OCI-LY1 (cell line): ENCODE data around the gene RBMS1.

Source experiments
- H2AFZ ChIP-seq: fragments of 200-600 bp; sonication (generic), shearing (Covaris generic); 2 replicates; pipeline ENCODE4 v1.6.0; 2014; ENCODE audit warnings: antibody characterized with exemption, mild to moderate bottlenecking, low read length
- H3F3A ChIP-seq: fragments of 200-600 bp; sonication (generic), shearing (Covaris generic); 2 replicates; pipeline ENCODE4 v1.6.0; 2014; ENCODE audit warnings: mild to moderate bottlenecking, antibody characterized with exemption, low read length, moderate library complexity; ENCODE audit not compliant: insufficient read depth
- H3K27ac ChIP-seq: fragments of 200-600 bp; sonication (generic); 2 replicates; pipeline ENCODE4 v1.5.1; 2014; ENCODE audit warnings: low read length, mixed run types, mild to moderate bottlenecking, low read depth; ENCODE audit not compliant: poor library complexity, severe bottlenecking
- H3K27me3 ChIP-seq: fragments of 200-600 bp; sonication (generic); 2 replicates; pipeline ENCODE4 v1.6.0; 2014; ENCODE audit warnings: antibody characterized with exemption, mild to moderate bottlenecking, low read length, moderate library complexity; ENCODE audit not compliant: insufficient read depth
- H3K36me3 ChIP-seq: fragments of 200-600 bp; sonication (generic); 2 replicates; pipeline ENCODE4 v1.6.1; 2014; ENCODE audit warnings: mild to moderate bottlenecking, antibody characterized with exemption, low read length, moderate library complexity, mixed read lengths; ENCODE audit not compliant: insufficient read depth
- H3K4me1 ChIP-seq: fragments of 200-600 bp; sonication (generic); 2 replicates; pipeline ENCODE4 v1.5.1; 2014; ENCODE audit warnings: mild to moderate bottlenecking, low read length, moderate library complexity; ENCODE audit not compliant: insufficient read depth, severe bottlenecking
- H3K4me2 ChIP-seq: fragments of 200-600 bp; sonication (generic), shearing (Covaris generic); 2 replicates; pipeline ENCODE4 v1.6.1; 2014; ENCODE audit warnings: low read length
- H3K4me3 ChIP-seq: fragments of 200-600 bp; sonication (generic); 2 replicates; pipeline ENCODE4 v1.5.1; 2014; ENCODE audit warnings: low read length, low read depth, mild to moderate bottlenecking, mixed read lengths; ENCODE audit not compliant: poor library complexity, severe bottlenecking
- H3K79me2 ChIP-seq: fragments of 200-600 bp; shearing (Covaris generic); 2 replicates; pipeline ENCODE4 v1.6.1; 2016; ENCODE audit warnings: mixed run types, low read length, mixed read lengths; ENCODE audit not compliant: insufficient read depth
- H3K9ac ChIP-seq: fragments of 200-600 bp; sonication (generic), shearing (Covaris generic); 2 replicates; pipeline ENCODE4 v1.6.1; 2014; ENCODE audit warnings: mild to moderate bottlenecking, low read length, mixed read lengths
- H3K9me2 ChIP-seq: fragments of 200-600 bp; sonication (generic), shearing (Covaris generic); 2 replicates; pipeline ENCODE4 v1.6.1; 2014; ENCODE audit warnings: low read depth, mild to moderate bottlenecking, low read length, mixed read lengths
- H3K9me3 ChIP-seq: fragments of 200-600 bp; shearing (Covaris generic); 2 replicates; pipeline ENCODE4 v1.6.1; 2014; ENCODE audit warnings: low read length, mixed read lengths
- H4K20me1 ChIP-seq: fragments of 200-600 bp; sonication (generic), shearing (Covaris generic); 2 replicates; pipeline ENCODE4 v1.6.0; 2016; ENCODE audit warnings: mild to moderate bottlenecking, low read length; ENCODE audit not compliant: insufficient read depth
- EZH2 ChIP-seq: fragments of 200-600 bp; sonication (generic), shearing (Covaris generic); IDR thresholded peaks from 2 replicates; pipeline ENCODE4 v1.8.0; 2017; ENCODE audit warnings: borderline replicate concordance, mixed run types, mild to moderate bottlenecking, antibody characterized with exemption, low read length, moderate library complexity, mixed read lengths
- TF ChIP-seq, protein P1 (sequence below): fragments of 200-600 bp; sonication (generic), shearing (Covaris generic); IDR thresholded peaks from 2 replicates; pipeline ENCODE4 v1.5.1; 2017; ENCODE audit warnings: mild to moderate bottlenecking, antibody characterized with exemption, low read length, moderate library complexity, mixed read lengths

Gene RBMS1

DNA sequence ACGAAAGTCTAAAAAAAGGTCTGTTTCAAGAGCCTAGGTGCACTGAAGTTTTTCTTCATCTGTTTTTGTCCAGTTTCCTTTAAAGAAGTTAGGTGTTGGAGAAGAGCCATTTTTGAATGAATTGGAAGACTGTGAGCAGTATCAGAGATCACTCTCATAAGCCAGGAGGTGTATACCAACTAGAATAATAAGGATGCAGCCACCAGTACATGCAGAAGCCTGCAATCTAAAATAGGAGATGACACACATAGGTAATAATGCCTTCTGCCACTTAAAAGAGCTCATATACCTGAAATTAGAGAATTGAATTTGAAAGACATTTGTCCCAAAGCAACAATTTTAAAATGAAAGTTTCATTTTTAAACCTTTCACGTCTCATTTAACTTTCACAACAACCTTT lies 81.7 kb downstream of the RBMS1 start:
- Histone ChIP-seq H3K27ac (no peak overlapping the region), H3K27me3 (no peaks in the 10 kb centered on the region), H3K4me2 (no peak overlapping the region), H2AFZ (no peak overlapping the region), H3F3A (no peaks in the 10 kb centered on the region), H3K79me2 (no peaks in the 10 kb centered on the region), H4K20me1 (no peaks in the 10 kb centered on the region), H3K9ac (no peak overlapping the region), H3K4me1 (peaks cover 10% of the 10 kb centered on the region), H3K9me3 (no peaks in the 10 kb centered on the region), H3K4me3 (no peak overlapping the region), H3K36me3 (no peaks in the 10 kb centered on the region), H3K9me2 (no peaks in the 10 kb centered on the region)
- TF ChIP-seq EZH2, result no peak
- TF ChIP-seq, protein P1, sequence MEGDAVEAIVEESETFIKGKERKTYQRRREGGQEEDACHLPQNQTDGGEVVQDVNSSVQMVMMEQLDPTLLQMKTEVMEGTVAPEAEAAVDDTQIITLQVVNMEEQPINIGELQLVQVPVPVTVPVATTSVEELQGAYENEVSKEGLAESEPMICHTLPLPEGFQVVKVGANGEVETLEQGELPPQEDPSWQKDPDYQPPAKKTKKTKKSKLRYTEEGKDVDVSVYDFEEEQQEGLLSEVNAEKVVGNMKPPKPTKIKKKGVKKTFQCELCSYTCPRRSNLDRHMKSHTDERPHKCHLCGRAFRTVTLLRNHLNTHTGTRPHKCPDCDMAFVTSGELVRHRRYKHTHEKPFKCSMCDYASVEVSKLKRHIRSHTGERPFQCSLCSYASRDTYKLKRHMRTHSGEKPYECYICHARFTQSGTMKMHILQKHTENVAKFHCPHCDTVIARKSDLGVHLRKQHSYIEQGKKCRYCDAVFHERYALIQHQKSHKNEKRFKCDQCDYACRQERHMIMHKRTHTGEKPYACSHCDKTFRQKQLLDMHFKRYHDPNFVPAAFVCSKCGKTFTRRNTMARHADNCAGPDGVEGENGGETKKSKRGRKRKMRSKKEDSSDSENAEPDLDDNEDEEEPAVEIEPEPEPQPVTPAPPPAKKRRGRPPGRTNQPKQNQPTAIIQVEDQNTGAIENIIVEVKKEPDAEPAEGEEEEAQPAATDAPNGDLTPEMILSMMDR, result no peak

DNA sequence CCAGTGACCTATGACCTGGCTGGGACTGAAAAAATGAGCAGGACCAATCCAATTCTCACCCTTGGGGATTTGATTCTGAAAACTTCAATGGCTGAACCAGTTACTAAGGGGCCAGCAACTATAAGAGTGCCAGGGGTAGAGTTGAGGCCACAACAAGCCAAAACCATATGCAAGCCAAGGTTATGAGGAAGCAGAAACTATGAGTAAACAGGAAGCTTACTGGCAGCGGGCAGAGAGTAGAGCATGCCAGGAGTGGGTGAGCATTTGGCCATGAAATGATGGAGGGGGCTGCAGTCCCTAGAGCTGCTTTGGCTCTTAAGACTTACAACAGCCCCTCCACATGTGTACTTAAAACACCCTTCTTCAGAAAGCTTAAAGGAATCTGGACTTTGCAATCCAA lies 82.4 kb downstream of the RBMS1 start:
- Histone ChIP-seq H3K9me3 (no peaks in the 10 kb centered on the region), H3K79me2 (no peaks in the 10 kb centered on the region), H3K27ac (no peak overlapping the region), H3K9me2 (no peaks in the 10 kb centered on the region), H2AFZ (no peak overlapping the region), H3K9ac (no peak overlapping the region), H3K36me3 (no peaks in the 10 kb centered on the region), H4K20me1 (no peaks in the 10 kb centered on the region), H3K27me3 (no peaks in the 10 kb centered on the region), H3K4me3 (no peak overlapping the region), H3K4me1 (peaks cover 16% of the 10 kb centered on the region), H3K4me2 (no peak overlapping the region), H3F3A (no peaks in the 10 kb centered on the region)
- TF ChIP-seq EZH2, result no peak
- TF ChIP-seq, protein P1, result no peak

DNA sequence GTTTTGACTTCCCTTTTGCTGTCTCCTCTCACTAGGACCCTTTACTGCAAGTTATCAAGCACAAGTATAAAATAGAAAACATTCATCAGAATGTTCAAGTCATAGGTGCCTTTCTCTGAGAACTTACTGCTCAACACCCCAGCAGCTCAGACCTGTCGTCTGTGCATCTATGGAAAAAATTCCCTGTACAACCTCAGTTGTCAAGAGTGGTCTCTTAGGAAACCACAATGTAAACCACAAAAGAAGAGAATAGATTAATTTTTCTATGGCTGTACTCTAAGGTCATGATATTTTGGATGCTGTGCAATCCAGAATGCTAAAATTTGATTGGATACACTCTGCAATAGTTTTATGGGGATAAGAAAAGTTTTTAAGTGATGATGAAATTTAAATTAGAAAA lies 84.1 kb downstream of the RBMS1 start:
- Histone ChIP-seq H3K27me3 (no peaks in the 10 kb centered on the region), H3K79me2 (no peaks in the 10 kb centered on the region), H3K9ac (no peak overlapping the region), H4K20me1 (no peaks in the 10 kb centered on the region), H3K9me3 (no peaks in the 10 kb centered on the region), H3K4me1 (peaks cover 19% of the 10 kb centered on the region), H3K4me3 (no peak overlapping the region), H3K9me2 (no peaks in the 10 kb centered on the region), H2AFZ (no peak overlapping the region), H3F3A (no peaks in the 10 kb centered on the region), H3K4me2 (no peak overlapping the region), H3K36me3 (no peaks in the 10 kb centered on the region), H3K27ac (no peak overlapping the region)
- TF ChIP-seq, protein P1, result no peak
- no peak for TF ChIP-seq EZH2
